Activated naive CD4-positive, alpha-beta T cell treated with anti-CD3 and anti-CD28 coated beads, Interleukin-2, amount 10 ng/mL, durations not matched to agents 7 days and 5 days (primary cell): ENCODE data around the gene TRIM56.

Source experiments
- CTCF ChIA-PET: fragments of 350-600 bp; sonication (Branson Sonifier 250); formaldehyde crosslinking; loops from one replicate; lab custom pipeline; 2021; ENCODE audit warnings: antibody characterized with exemption; lab: Charles Lee
- DNase-seq: peaks from one replicate; pipeline ENCODE4 v3.0.0-alpha.2; 2020
- H3K27ac Mint-ChIP-seq: one replicate; pipeline ENCODE4 v1.8.0; 2021; ENCODE audit warnings: mild to moderate bottlenecking, moderate library complexity, mixed read lengths
- H3K27me3 Mint-ChIP-seq: one replicate; pipeline ENCODE4 v1.8.0; 2021; ENCODE audit warnings: mild to moderate bottlenecking, mixed read lengths
- H3K36me3 Mint-ChIP-seq: one replicate; pipeline ENCODE4 v1.8.0; 2021; ENCODE audit warnings: mixed read lengths
- H3K4me1 Mint-ChIP-seq: one replicate; pipeline ENCODE4 v1.8.0; 2021; ENCODE audit warnings: mixed read lengths
- H3K4me3 Mint-ChIP-seq: one replicate; pipeline ENCODE4 v1.8.0; 2021; ENCODE audit warnings: mild to moderate bottlenecking, moderate library complexity, mixed read lengths
- H3K9me3 Mint-ChIP-seq: one replicate; pipeline ENCODE4 v1.8.0; 2021; ENCODE audit warnings: mixed read lengths

The TRIM56 gene

GRCh38 chr7:101138213-101138870 is 53.1 kb downstream of the TRIM56 start:
- H3K27ac Mint-ChIP-seq: peak overlapping the region; percentile 4
- DNase-seq: peak; percentile 84
- H3K4me1 Mint-ChIP-seq: peaks cover 39% of the 10 kb centered on the region
- H3K4me3 Mint-ChIP-seq: no peak overlapping the region
- no peaks in the 10 kb centered on the region for H3K9me3 Mint-ChIP-seq
- peaks cover 67% of the 10 kb centered on the region for H3K27me3 Mint-ChIP-seq
- H3K36me3 Mint-ChIP-seq: no peaks in the 10 kb centered on the region
- CTCF ChIA-PET: interaction anchor here (0.7 to 10.5 kb wide), 7 partner anchors 9 to 55 kb away, joined by 3 to 150 read pairs (median 5); no protein-coding TSS in a partner anchor

GRCh38 chr7:101140339-101140699 is 55.0 kb downstream of the TRIM56 start:
- DNase-seq: no peak
- Mint-ChIP-seq H3K4me1 (peaks cover 46% of the 10 kb centered on the region), H3K27me3 (peaks cover 68% of the 10 kb centered on the region), H3K27ac (no peak overlapping the region), H3K9me3 (no peaks in the 10 kb centered on the region), H3K36me3 (no peaks in the 10 kb centered on the region), H3K4me3 (no peak overlapping the region)
- CTCF ChIA-PET: interaction anchor here (0.9 to 10.5 kb wide), 3 partner anchors 30 to 143 kb away, joined by 4 to 150 read pairs (median 5); no protein-coding TSS in a partner anchor

DNA sequence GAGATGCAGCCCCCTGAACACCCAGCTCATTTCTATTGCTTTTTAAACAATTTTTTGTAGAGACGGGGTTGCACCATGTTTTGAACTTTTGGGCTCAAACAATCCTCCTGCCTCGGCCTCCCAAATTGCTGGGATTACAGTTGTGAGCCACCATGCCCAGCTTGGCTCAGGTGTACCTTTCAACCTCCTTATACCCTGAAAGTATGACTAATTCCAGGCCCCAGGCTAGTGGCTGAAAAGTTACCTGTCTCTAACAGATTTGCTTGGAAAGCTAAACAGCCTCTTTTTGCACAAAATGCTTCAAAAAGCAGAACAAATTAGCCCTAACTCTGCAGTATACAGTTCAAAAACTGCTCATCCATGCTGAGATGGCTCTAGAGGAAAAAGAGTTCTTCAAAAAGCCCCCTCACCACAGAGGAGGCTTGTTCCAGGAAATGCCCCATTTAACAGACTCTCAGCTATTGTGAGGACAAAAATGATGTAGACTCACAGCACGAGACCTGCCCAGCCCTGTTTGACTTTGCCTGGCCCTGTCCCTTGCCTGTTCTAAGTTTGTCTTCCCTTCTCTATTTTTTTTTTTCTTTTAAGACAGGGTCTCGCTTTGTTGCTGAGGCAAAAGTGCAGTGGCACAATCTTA is 55.6 kb downstream of the TRIM56 start:
- no peak for DNase-seq
- H3K27ac Mint-ChIP-seq: no peak overlapping the region
- H3K4me1 Mint-ChIP-seq: peaks cover 46% of the 10 kb centered on the region
- CTCF ChIA-PET: interaction anchor here (0.9 to 10.5 kb wide), 3 partner anchors 30 to 142 kb away, joined by 4 to 150 read pairs (median 5); no protein-coding TSS in a partner anchor
- no peak overlapping the region for H3K4me3 Mint-ChIP-seq
- no peaks in the 10 kb centered on the region for H3K36me3 Mint-ChIP-seq
- H3K27me3 Mint-ChIP-seq: peaks cover 68% of the 10 kb centered on the region
- H3K9me3 Mint-ChIP-seq: no peaks in the 10 kb centered on the region
